ENCODE data around the gene U2AF1L4.

DNA sequence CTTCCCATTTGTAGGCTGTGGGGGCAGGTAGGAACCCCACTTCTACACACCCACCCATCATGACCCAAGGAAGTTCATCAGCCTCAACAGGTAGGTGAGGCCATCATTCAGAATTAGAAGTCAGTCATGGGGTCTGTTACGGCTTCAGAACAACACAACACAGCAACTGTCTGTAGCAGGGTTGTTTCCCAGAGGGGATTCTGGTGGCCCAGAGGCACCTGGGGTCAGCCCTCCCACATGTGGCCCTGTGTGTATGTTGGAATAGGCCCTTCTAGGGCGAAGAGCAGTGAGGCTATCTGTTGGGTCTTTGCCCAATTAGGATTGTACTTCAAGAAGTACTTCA lies 6.4 kb downstream of the U2AF1L4 start:
- no peak for TF ChIP-seq POLR2A (IDR thresholded peaks at IDR 0.05)
- TF ChIP-seq, protein P1, sequence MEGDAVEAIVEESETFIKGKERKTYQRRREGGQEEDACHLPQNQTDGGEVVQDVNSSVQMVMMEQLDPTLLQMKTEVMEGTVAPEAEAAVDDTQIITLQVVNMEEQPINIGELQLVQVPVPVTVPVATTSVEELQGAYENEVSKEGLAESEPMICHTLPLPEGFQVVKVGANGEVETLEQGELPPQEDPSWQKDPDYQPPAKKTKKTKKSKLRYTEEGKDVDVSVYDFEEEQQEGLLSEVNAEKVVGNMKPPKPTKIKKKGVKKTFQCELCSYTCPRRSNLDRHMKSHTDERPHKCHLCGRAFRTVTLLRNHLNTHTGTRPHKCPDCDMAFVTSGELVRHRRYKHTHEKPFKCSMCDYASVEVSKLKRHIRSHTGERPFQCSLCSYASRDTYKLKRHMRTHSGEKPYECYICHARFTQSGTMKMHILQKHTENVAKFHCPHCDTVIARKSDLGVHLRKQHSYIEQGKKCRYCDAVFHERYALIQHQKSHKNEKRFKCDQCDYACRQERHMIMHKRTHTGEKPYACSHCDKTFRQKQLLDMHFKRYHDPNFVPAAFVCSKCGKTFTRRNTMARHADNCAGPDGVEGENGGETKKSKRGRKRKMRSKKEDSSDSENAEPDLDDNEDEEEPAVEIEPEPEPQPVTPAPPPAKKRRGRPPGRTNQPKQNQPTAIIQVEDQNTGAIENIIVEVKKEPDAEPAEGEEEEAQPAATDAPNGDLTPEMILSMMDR (IDR thresholded peaks at IDR 0.05 in 4 of 5, conservative IDR thresholded peaks at IDR 0.05 in 1 of 5) = no peak
